GM19328 (cell line): ENCODE results near the gene IL1RL2.

Experiments
- ATAC-seq: cut with Tn5 transposase; IDR thresholded peaks from one replicate; pipeline ENCODE4 v1.9.1; 2021; ENCODE audit warnings: mild to moderate bottlenecking, moderate library complexity; ENCODE audit not compliant: unreplicated experiment

The IL1RL2 gene

GRCh38 chr2:102186791-102187495 is at the start of gene IL1RL2:
Gene IL1RL2 (plus strand): TSS chr2:102187023. CDS start chr2:102187868, 845 bp downstream.
- ATAC-seq = no peak

DNA sequence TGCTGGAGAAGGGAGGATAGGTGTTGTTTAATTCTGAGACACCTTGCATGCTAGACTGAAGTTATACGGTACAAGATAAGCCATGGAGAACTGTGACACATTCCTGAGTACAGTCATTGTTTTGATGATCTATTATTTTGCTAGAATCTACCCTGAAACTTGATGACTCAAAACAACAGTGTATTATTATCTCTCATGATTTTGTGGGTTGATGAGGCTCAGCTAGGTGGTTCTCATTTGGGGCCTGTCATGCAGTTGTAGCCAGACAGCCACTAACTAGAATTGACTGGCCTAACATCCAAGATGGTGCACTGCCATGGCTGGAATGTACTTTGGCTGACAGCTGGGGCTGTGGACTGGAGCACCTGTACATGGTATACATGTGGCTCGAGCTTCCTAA is 49.7 kb upstream of the IL1RL2 start:
- no peak for ATAC-seq

DNA sequence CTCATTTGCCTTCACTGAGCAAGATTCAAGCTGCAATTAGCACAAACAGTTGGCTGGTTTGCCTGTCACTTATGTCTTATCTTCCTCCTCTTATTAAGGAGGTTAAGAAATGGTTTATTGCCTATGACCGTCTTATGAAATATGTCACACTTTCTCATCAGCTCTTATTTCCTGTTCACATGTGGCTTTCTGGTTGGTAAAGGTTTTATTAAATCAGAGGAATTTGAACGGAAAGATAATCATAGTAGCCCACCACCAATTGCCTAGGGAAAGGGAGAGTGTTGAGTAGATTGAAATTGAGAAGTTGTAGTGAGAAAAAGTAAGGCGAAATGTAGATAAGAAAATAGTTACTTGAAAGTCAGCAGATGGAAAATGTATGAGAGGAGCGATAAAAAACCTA is 48.5 kb upstream of the IL1RL2 start:
- ATAC-seq = no peak

GRCh38 chr2:102139851-102140250 is 47.0 kb upstream of the IL1RL2 start:
- no peak for ATAC-seq

- ATAC-seq = no peak
Measured at GRCh38 chr2:102140377-102140776, 46.4 kb upstream of the IL1RL2 start.

DNA sequence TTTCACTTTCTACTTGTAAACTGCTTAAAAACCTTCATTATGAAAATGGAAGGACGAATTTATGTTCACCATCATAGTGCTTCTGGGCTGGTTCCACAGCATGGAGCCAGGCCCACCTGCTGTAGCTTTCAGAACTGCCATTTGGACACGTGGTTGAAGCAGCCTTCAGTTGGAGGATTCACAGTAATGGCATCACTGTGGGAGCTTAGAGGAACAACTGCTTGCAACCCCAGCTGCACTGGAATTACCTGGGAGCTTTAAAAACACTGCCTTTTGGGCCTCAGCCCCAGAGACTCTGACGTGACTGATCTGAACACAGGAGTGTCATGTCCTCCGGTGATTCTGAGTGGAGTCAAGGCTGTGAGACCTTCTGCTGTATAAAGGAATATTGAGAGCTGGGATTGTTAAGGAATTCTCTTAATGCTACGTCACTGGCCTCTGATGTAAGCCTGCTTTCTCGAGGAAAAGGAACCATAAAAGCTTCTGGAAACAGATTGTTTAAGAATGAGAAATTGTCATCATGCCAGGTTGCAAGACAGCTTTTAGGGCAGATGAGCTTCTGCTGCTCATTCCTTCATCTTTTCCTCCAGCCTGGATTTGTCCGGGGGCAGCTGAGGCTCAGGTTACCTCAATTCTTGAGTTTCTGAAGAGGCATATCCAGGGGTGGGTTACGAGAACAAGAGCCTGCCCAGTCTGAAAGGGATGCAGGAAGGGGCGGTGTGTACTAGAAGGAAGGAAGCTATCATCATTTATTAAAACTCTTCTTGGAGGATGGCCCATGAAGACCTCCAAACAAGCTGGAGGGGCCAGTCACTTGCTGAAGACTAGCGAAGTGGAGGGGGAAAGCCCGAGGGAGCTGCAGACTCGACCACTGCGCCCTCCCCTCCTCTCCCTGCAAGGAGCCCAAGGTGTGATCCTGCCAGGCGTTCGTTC is 45.5 kb upstream of the IL1RL2 start:
- no peak for ATAC-seq

- ATAC-seq = no peak
Measured at GRCh38 chr2:102141970-102142828, 44.6 kb upstream of the IL1RL2 start, which contains the start of gene IL1R1. Gene IL1R1 (plus strand): TSS chr2:102142746. CDS start chr2:102157725, 14,979 bp downstream.

GRCh38 chr2:102142829-102143449 is 43.9 kb upstream of the IL1RL2 start:
- no peak for ATAC-seq

- no peak for ATAC-seq
Measured at GRCh38 chr2:102143450-102143985, 43.3 kb upstream of the IL1RL2 start.

DNA sequence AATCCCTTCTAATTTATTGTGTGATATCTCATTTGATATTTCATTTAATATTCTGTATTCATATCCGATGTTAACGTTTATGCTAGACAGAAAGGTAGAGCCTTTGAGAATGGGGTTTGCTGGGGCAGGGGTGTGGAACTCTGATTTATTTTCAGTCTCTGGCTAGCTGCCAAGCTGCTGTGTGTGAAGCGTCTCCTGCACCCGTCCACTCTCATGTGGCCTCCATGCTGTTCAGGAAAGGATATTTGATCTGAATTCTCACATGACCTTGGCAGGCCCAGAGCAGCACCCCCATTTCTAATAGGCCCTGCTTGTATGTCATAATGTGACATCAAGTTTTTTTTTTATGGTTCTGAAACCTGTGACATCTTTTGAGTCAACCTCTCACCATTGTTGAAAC is 42.7 kb upstream of the IL1RL2 start:
- ATAC-seq = no peak

- ATAC-seq = no peak
Measured at GRCh38 chr2:102145107-102145506, 41.7 kb upstream of the IL1RL2 start.

- ATAC-seq = no peak
Measured at GRCh38 chr2:102145934-102146333, 40.9 kb upstream of the IL1RL2 start.

DNA sequence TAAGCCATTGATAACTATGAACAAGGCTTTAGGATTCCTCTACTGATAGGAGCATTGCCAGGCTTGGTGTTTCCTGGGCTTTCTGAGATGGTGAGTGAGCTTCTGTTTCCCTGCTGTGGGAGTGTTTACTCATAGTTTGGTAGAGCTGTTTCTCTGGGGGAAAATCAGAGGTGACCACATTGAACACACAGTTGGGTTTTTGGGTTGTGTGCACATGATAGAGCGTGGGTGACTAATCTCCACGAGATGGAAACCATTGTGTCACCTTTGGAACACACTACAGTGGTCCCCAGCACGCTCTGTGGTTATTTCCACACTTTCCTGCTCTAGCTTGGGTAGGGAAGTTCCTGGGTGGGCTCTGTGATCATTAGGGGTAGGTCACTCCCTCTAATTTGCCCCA is 38.9 kb upstream of the IL1RL2 start:
- ATAC-seq = no peak

DNA sequence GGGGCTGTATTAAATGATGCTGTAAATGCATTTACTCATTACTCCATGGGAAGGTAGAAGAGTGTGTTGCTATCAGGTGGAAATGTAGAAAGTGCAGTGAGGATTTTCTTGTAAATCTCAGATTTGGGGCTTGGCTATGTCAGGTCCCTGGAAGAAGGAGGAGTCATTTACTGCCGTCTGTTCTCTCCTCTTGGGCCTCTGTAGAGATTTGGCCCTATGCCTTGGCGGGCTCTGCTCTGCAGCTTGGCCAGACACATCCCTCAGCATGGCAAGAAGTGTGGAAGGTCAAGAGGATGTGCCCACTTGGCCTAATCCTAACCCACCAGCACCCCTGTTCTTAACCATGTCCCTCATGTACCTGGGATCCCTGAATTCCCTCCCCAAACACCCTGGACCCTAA is 37.6 kb upstream of the IL1RL2 start:
- ATAC-seq = no peak

- ATAC-seq = no peak
Measured at GRCh38 chr2:102149644-102150455, 37.0 kb upstream of the IL1RL2 start.

GRCh38 chr2:102154364-102154763 is 32.5 kb upstream of the IL1RL2 start:
- no peak for ATAC-seq

- ATAC-seq = no peak
Measured at GRCh38 chr2:102154946-102155702, 31.7 kb upstream of the IL1RL2 start.

DNA sequence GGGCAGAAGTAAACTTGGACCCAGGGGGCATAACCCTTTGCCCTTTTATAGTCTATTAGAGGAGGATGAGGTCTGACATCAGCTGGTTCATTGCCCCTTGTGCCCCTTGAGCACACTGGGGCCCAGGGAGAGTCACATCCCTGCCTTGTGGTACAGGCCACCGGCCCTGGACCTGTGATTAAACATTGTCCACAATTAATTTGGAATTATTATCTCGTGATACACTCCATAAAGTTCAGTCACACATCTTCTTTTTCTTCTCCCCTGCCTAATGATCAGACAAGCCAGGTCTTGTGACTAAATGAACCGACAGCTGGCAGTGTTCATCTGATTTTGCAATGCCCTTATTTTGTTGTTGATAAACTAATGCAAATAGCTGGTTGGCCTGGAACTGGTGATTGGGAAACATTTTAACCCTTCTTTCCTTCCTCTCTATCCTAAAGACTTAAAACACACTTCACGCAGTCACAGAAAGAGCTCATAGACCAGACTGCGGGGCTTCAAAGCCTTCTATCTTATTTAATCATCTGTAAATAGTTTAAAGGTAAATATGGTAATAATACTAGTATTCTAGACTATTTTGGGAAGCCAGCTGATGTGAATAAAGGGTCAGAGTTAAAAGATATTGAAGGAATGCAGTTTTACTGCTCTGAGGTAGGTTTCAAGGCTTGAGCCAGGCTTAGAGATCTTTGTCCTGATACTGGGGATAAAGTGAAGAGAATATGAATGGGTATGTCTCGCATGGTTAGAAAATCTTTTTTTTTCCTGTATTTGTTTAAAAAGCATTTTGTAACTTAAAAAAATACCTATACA is 30.9 kb upstream of the IL1RL2 start:
- ATAC-seq = no peak
